Tongue (tissue), 2 donors: ENCODE results near the gene DAZAP2. TPM values are rescaled to one million over a fixed set of nuclear protein-coding genes. Genes with fewer than 3 reads are reported as not detected.

Source experiments
- DNase-seq: peaks from one replicate; pipeline ENCODE4 v3.0.0-alpha.2; 2015
- total RNA-seq: library from RNA; depleted of rRNA; stranded (reverse); fragments of >200 nt; gene quantifications from one replicate; pipeline ENCODE4 v1.2.3, GENCODE V29; 2014

The DAZAP2 gene
- total RNA-seq, result 74.2 TPM

DNA sequence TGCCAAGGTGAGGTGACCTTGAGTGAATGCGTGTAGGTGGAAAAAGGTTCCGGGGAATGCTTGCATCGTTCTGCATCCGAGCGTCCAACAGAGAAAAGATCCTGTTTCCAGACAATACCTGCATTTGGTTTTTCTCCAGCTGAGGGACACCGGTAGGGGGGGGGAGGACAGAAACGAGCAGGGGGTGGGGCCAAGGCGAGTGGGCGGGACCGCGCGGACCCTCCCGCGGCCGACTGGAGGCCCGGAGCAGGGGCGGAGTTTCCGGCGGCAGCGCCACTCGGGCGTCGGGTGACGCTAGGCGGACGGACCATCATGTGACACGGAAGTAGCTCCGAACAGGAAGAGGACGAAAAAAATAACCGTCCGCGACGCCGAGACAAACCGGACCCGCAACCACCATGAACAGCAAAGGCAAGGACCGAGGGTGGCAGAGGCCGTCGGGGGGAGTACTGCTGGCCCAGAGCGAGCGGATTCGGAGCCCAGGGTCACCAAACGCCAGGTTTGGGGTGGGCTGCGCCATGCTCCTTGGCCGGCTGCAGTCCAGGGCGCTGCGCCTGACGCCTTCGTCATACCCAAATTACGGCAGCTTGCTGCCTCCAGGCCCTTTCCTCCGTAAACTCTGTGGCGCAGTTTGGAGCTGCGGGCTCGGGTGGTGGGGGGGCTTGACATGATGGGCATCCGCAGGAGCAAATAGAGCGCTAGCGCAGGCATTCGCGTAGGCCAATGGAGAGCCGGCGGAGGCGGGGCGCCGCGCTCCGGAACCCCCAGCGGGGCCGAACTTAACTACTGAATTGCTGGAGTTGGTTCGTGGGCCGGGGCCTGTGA is at the start of gene DAZAP2:
Gene DAZAP2, plus strand, starts transcription at position 317 of the 825 bp plus-strand sequence. Its CDS starts 82 bp downstream, at position 399.
- DNase-seq, result peak; percentile 98

- no peak for DNase-seq
Observed at GRCh38 chr12:51189790-51190355, 48.8 kb upstream of the DAZAP2 start.

GRCh38 chr12:51190820-51191219 is 47.8 kb upstream of the DAZAP2 start:
- DNase-seq, result no peak

GRCh38 chr12:51191516-51192283 is 46.9 kb upstream of the DAZAP2 start:
- no peak for DNase-seq

DNA sequence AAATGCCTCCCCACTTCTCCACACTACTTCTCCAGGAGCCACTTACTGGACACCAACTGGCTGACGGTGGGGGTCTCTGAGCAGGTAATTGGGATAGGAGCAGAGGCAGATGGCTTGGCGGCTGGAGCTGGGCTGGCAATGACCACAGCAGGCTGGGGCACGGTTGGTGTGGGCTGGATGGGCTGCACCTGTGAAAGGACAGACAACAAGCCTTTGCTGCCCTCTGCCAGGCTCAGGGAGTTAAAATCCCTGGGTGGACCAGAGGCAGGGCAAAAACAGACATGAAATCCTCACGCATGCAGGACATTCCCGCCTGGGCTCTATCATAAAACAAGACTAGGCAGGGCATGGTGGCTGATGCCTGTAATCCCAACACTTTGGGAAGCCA is 46.3 kb upstream of the DAZAP2 start:
- no peak for DNase-seq

GRCh38 chr12:51195841-51196240 is 42.8 kb upstream of the DAZAP2 start:
- DNase-seq, result no peak

DNA sequence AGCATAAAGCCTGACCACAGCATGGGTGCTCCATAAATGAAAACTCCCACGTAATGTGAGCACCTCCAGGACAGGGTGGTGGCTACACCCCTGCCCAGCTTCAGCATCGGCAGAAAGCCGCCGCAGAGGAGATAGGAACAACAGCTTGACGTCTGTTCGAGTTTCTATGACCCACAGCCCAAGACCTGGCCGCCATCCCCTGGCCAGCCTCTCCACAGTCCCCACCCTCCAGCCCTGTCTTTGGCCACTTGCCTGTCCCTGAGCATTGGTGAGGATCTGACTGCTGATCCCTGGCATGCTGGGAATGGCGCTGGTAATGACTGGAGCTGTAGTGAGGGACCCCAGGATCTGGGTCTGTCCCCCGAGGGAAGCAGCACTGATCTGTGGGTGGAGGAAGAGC is 42.1 kb upstream of the DAZAP2 start:
- DNase-seq, result no peak

DNA sequence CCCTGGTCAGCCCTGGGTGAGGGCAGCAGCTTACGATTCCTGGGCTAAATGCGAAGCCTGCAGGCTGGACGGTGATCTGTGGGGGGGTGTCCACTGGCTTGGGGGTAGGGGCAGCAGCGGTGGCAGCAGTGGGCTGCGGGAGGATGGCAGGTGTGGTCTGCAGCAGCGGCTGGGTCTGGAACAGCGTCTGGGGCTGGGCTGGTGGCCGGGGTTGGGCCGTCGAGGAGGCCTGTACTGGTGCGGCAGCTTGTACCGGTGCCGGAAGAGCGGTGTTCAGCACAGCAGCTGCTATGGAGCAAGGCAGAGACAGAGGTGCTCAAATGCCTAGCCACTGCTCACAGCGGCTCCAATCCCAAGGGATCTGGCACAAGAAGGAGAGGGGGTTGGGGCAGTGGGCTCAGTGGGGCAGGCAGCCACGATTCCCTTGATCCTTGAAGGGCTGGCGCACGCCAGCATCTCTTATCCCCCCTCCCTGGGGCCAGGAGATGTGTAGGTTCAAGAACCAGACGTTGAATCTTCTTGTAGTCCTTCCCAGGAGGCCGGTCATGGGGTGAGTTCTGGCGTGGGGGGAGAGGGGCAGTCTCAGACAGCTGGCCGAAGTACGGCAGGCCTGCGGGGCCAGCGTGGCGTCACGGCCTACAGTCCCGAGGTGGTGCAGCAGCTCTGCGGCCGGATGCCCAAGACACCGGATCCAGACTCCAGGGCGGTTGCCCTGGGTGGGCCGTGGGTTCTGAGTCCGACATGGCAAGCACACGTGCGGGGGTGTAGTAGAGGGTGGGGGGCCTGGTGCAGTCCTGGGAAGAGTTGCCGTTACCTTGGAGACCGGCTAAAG is 40.7 kb upstream of the DAZAP2 start:
- no peak for DNase-seq

DNA sequence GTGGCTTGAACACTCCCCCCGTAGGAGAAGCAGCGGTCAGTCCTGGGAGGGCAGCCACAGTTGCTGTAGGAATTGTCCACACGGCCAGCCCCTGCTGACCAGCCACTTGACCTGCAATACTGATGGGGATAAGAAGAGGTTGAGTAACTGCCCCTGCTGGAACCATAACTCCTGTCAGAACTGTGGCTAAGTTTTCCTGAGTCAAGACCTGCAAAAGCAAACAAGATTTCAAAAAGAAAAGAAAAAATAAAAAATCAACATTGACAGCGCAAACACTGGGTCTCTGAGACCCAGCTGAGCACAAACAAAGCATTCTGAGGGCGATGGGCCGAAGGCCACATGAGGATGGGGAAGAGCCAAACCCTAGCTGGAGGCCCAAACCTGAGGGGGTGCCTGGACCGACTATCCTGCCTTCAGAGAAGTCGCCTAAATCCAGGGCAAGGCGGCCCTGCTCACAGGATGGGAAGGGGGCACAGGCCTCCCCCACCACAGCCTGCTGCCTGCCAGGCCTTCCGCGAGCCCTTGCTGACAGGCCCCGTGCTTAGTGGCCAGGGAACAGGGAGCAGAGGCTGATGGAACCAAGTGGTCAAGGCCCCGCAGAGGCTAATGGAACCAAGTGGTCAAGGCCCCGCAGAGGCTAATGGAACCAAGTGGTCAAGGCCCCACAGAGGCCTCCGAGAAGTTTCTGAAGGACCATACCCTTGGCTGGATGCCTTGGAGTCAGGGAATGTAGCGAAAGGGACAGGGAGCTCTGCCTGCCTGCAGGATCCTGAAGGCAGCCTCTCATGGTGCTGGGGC is 39.9 kb upstream of the DAZAP2 start:
- DNase-seq, result no peak

- DNase-seq, result no peak
Observed at GRCh38 chr12:51199366-51199945, 39.2 kb upstream of the DAZAP2 start.

DNA sequence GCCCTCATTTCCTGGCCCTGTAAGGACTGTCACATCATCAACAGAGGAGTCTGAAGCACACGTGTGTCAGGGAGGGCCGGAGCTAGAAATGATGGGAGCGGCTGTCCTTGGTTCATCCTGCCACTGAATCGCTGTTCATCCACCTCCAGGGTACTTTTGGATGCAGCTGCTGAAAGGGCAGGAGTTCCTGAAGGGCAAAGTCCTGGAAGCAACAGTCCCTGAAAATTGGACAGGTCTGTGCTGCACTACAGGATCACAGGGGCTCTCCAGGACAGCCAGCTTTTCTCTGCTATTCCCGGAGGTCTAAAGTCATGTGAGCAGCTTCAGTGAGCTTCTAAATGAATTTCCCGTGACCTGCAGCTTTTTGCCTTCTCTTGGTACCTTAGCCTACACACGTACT is 38.5 kb upstream of the DAZAP2 start:
- no peak for DNase-seq

DNA sequence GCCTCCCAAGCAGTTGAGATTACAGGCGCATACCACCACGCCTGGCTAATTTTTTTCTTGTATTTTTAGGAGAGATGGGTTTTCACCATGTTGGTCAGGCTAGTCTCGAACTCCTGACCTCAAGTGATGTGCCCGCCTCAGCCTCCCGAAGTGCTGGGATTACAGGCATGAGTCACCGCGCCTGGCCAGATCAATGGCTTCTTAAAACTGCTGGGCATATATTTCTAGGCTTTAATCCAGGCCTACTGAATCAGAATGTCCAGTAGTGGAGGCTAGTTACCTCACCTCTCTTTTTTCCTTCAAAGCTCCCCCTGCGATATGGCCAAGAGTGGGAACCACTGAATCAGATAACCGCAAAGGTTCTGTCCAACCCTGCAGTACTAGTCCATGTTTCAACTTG is 37.8 kb upstream of the DAZAP2 start:
- DNase-seq, result no peak

GRCh38 chr12:51202718-51203117 is 35.9 kb upstream of the DAZAP2 start:
- no peak for DNase-seq

DNA sequence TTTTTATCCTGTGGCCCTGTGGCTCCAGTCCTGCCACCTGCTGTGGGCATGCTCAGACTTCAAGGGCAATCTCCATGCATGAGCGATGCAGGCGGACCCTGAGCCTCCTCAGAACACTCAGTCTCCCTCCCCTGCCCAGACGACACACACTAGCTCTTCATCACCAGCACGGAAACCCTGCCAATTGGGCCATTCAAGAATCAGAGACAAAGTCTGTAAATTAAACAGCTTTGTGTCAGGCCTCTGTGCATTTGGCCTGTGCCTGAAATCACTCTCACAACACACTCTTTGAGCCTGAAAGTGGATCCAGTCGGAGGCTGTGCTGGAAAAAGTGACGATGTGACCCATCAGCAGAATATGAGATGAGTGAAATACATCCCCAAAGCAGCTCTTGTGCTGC is 33.3 kb upstream of the DAZAP2 start:
- no peak for DNase-seq

DNA sequence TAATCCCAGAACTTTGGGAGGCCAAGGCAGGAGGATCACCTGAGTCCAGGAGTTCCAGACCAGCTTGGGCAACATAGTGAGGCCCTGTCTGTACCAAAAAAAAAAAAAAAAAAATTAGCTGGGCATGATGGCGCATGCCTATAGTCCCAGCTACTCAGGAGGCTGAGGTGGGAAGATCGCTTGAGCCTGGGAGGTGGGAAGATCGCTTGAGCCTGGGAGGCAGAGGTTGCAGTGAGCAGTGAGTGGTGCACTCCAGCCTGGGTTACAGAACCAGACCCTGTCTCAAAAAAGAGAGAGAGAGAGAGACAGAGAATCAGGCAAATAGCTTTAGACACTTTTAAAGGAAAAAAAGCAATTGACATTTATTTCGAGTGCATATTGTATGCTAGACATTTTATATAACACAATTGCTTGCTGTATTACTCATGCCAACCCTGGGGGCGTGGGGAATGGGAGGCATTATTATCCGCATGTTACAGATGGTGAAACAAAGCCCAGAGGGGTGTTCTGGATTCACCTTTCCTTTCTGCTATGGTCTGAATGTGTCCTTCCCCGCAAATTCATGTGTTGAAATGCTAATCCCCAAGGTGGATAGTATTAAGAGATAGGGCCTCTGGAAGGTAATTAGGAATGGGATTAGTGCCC is 30.5 kb upstream of the DAZAP2 start:
- no peak for DNase-seq

DNA sequence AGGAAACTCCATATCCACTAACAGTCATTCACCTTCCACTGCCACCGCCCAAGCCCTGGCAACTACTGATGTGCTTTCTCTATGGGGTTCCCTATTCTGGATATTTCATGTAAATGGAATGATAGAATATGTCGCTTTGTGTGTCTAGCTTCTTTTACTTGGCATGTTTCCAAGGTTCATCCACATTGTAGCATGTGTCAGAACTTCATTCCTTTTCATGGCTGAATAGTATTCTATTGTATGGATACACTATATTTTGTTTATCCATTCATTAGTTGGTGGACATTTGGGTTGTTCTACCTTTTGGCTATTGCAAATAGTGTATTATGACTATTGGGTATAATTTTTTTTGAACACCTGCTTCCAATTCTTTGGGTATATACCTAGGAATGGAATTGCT is 29.4 kb upstream of the DAZAP2 start:
- DNase-seq, result no peak

GRCh38 chr12:51210690-51211395 is 27.8 kb upstream of the DAZAP2 start:
- no peak for DNase-seq

GRCh38 chr12:51214895-51215294 is 23.7 kb upstream of the DAZAP2 start:
- no peak for DNase-seq

DNA sequence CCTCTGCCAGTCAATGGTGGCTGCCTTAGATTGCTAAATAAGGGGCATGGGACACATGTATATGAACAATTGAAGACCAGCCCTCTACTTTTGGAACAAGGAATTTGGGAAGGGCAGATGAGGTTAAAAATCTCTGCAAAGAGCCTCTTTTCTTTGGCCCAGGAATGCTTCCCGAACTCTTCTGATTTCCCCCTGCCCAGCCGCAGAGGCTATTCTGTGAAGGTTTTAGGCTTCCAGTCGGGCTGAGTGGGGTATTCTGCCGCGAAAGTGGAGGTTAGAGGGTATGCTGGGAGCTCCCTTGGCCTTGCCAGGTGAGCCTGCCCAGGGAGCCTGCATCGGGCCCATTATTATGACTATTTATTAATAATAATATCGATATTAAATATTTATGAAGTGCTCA is 22.0 kb upstream of the DAZAP2 start:
- no peak for DNase-seq
